PC-9 (cell line): Measurements from ENCODE around the gene HNRNPAB.

Experiments
- CTCF ChIP-seq: fragments of 200-600 bp; sonication (generic); conservative IDR thresholded peaks from 2 replicates; pipeline ENCODE4 v1.6.1; 2017; ENCODE audit warnings: mixed run types, antibody characterized with exemption, mild to moderate bottlenecking, moderate library complexity
- EZH2 ChIP-seq: fragments of 200-600 bp; sonication (generic); IDR thresholded peaks from 2 replicates; pipeline ENCODE4 v1.8.0; 2017; ENCODE audit warnings: antibody characterized with exemption, low read depth

GRCh38 chr5:178208540-178209227 lies 4.4 kb downstream of the HNRNPAB start:
- peak; percentile 32; the same call in 1 of the 2 replicates for TF ChIP-seq CTCF
- no peak for TF ChIP-seq EZH2
